ENCODE results near the gene HEPHL1.

The HEPHL1 gene

GRCh38 chr11:94088906-94089305 lies 67.8 kb downstream of the HEPHL1 start:
- no peaks in the 10 kb centered on the region for H3K27me3 ChIP-seq
- H3K4me3 ChIP-seq (ENCODE audit: low read depth in 1 of 2, low read length in 1 of 2): no peak overlapping the region

DNA sequence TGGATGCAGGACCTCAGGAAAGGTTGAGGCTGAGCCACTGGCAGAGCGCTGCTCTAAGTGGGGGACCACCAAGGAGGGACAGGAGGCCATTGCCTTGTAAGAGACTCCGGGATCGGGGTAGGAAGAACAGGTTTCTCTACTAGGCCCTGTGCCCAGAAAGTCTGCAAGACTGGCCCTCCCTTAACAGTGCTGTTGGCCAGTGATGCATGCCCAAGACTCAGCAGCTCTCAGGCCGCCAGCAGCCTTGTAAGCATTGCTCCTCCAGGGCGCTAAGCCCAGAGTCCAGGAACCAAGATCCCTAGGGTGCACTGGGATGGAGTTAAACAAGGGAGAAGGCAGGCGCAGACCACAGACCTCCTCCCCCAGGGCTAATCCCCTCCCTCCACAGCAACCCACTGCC lies 68.2 kb downstream of the HEPHL1 start:
- no peaks in the 10 kb centered on the region for H3K27me3 ChIP-seq
- H3K36me3 ChIP-seq: no peaks in the 10 kb centered on the region
- no peak overlapping the region for H3K27ac ChIP-seq
- H3K4me1 ChIP-seq (ENCODE audit: control insufficient read depth in 1 of 2, insufficient read depth in 1 of 2, low read depth in 1 of 2, low read length in 1 of 2): no peaks in the 10 kb centered on the region
- TF ChIP-seq CTCF (IDR thresholded peaks at IDR 0.05): no peak
- H3K4me3 ChIP-seq (ENCODE audit: low read depth in 1 of 2, low read length in 1 of 2): no peak overlapping the region
- H3K9me3 ChIP-seq: no peaks in the 10 kb centered on the region

More at GRCh38 chr11:94088906-94089305, 67.8 kb downstream of the HEPHL1 start:
- TF ChIP-seq CTCF (IDR thresholded peaks at IDR 0.05): no peak
- no peak overlapping the region for H3K27ac ChIP-seq
- H3K4me1 ChIP-seq (ENCODE audit: control insufficient read depth in 1 of 2, insufficient read depth in 1 of 2, low read depth in 1 of 2, low read length in 1 of 2): no peaks in the 10 kb centered on the region
- no peaks in the 10 kb centered on the region for H3K9me3 ChIP-seq
- H3K36me3 ChIP-seq: no peaks in the 10 kb centered on the region

GRCh38 chr11:94090401-94090800 lies 69.2 kb downstream of the HEPHL1 start:
- Histone ChIP-seq H3K36me3 (no peaks in the 10 kb centered on the region), H3K27me3 (no peaks in the 10 kb centered on the region), H3K27ac (no peak overlapping the region), H3K4me1 (ENCODE audit: control insufficient read depth in 1 of 2, insufficient read depth in 1 of 2, low read depth in 1 of 2, low read length in 1 of 2) (no peaks in the 10 kb centered on the region), H3K4me3 (ENCODE audit: low read depth in 1 of 2, low read length in 1 of 2) (no peak overlapping the region), H3K9me3 (no peaks in the 10 kb centered on the region)
- TF ChIP-seq CTCF (IDR thresholded peaks at IDR 0.05): no peak

DNA sequence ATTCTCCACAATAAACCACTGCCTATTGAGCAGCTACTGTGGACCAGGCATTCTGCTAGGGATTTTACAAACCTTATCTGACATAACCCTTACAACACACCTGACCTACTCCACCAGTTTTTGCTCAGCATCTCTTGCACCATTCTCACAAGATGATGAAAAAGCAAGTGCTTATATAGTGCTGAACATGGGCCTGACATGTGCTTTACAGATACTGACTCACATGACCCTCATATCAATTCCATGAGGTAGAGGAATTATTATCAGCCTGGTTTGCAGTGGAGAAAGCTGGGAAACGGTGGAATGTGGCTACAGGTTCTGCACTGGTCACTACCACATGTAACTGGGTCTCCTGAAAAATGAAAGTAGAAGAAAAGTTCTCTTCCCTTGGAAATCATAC lies 69.9 kb downstream of the HEPHL1 start:
- H3K4me3 ChIP-seq (ENCODE audit: low read depth in 1 of 2, low read length in 1 of 2): no peak overlapping the region
- H3K4me1 ChIP-seq (ENCODE audit: control insufficient read depth in 1 of 2, insufficient read depth in 1 of 2, low read depth in 1 of 2, low read length in 1 of 2): no peaks in the 10 kb centered on the region
- no peaks in the 10 kb centered on the region for H3K9me3 ChIP-seq
- H3K27ac ChIP-seq: no peak overlapping the region
- H3K27me3 ChIP-seq: no peaks in the 10 kb centered on the region
- no peaks in the 10 kb centered on the region for H3K36me3 ChIP-seq
- no peak for TF ChIP-seq CTCF (IDR thresholded peaks at IDR 0.05)

DNA sequence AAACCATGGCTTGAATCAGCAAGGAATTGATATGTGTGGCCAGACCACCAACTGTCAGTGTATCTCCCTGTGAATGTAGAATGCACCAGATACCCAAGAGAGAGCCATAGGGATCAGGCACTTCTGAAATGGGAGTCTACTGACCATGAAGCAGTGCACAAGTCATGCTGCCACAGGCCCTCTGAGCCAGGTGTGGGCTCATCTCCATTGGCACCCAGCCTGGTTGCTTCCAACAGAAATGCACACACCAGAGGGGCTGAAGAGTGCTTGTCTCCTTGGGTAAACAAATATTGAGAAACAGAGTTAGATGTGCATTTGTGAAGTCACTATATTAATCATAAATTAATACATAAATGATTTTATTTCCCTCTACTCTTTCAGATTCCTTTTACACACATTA lies 79.1 kb downstream of the HEPHL1 start:
- no peak overlapping the region for H3K4me3 ChIP-seq (ENCODE audit: low read depth in 1 of 2, low read length in 1 of 2)
- H3K36me3 ChIP-seq: no peaks in the 10 kb centered on the region
- no peak overlapping the region for H3K27ac ChIP-seq
- H3K27me3 ChIP-seq: no peaks in the 10 kb centered on the region
- H3K4me1 ChIP-seq (ENCODE audit: control insufficient read depth in 1 of 2, insufficient read depth in 1 of 2, low read depth in 1 of 2, low read length in 1 of 2): no peaks in the 10 kb centered on the region
- H3K9me3 ChIP-seq: no peaks in the 10 kb centered on the region
- TF ChIP-seq CTCF (IDR thresholded peaks at IDR 0.05): no peak

DNA sequence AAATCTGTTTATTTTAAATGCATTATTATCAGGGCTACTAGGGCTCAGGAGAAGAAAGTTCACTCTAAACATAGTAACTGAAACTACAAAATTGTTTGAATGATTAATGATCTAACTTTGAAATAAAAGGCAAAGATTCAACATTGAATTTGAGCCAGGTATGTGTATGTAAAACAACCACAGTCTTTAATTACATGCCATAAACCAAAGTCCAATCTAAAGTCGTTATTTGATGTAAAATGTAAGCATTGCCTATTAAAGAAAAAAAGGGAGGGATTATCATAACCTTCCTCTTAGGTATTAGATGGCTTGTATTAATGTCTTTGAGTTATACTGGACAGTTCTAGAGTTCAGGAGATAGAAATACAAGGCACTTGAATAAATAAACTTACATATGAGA lies 82.3 kb downstream of the HEPHL1 start:
- Histone ChIP-seq H3K4me1 (ENCODE audit: control insufficient read depth in 1 of 2, insufficient read depth in 1 of 2, low read depth in 1 of 2, low read length in 1 of 2) (no peaks in the 10 kb centered on the region), H3K36me3 (no peaks in the 10 kb centered on the region), H3K27ac (no peak overlapping the region), H3K27me3 (no peaks in the 10 kb centered on the region), H3K4me3 (ENCODE audit: low read depth in 1 of 2, low read length in 1 of 2) (no peak overlapping the region), H3K9me3 (no peaks in the 10 kb centered on the region)
- no peak for TF ChIP-seq CTCF (IDR thresholded peaks at IDR 0.05)
